ENCODE data around the gene PLA2G6.

PLA2G6 gene

GRCh38 chr22:38181453-38182200 lies at the start of gene PLA2G6:
Gene PLA2G6, minus strand, starts transcription at chr22:38181830. Its CDS starts 12,404 bp downstream, at chr22:38169426.
- peak; percentile 98 for DNase-seq

- DNase-seq: no peak
Observed at GRCh38 chr22:38230916-38231315, 49.3 kb upstream of the PLA2G6 start.

GRCh38 chr22:38230108-38230825 lies 48.6 kb upstream of the PLA2G6 start:
- peak; percentile 46 for DNase-seq

GRCh38 chr22:38228873-38229740 lies 47.5 kb upstream of the PLA2G6 start:
- no peak for DNase-seq

- DNase-seq: no peak
Observed at GRCh38 chr22:38228326-38228872, 46.8 kb upstream of the PLA2G6 start.

- no peak for DNase-seq
Observed at GRCh38 chr22:38226853-38227649, 45.4 kb upstream of the PLA2G6 start.

GRCh38 chr22:38223289-38223960 lies 41.8 kb upstream of the PLA2G6 start:
- no peak for DNase-seq

- DNase-seq: no peak
Observed at GRCh38 chr22:38222797-38223119, 41.1 kb upstream of the PLA2G6 start.

- DNase-seq: no peak
Observed at GRCh38 chr22:38221908-38222796, 40.5 kb upstream of the PLA2G6 start.

GRCh38 chr22:38221407-38221806 lies 39.8 kb upstream of the PLA2G6 start:
- DNase-seq: no peak

- DNase-seq: no peak
Observed at GRCh38 chr22:38220653-38221386, 39.2 kb upstream of the PLA2G6 start.

- DNase-seq: no peak
Observed at GRCh38 chr22:38220163-38220562, 38.5 kb upstream of the PLA2G6 start.

GRCh38 chr22:38219632-38220031 lies 38.0 kb upstream of the PLA2G6 start:
- no peak for DNase-seq

GRCh38 chr22:38218661-38219622 lies 37.3 kb upstream of the PLA2G6 start:
- DNase-seq: peak; percentile 56

GRCh38 chr22:38215156-38216038 lies 33.8 kb upstream of the PLA2G6 start:
- no peak for DNase-seq

- peak; percentile 58 for DNase-seq
Observed at GRCh38 chr22:38214302-38215056, 32.8 kb upstream of the PLA2G6 start.

GRCh38 chr22:38213990-38214301 lies 32.3 kb upstream of the PLA2G6 start:
- DNase-seq: no peak
